Testis (tissue), 2 donors: Measurements from ENCODE around the gene HS3ST5.

Experiments used
- POLR2A ChIP-seq: fragments of 450-650 bp; IDR thresholded peaks from one replicate; pipeline ENCODE4 v1.6.1; 2017; ENCODE audit warnings: antibody characterized with exemption, mild to moderate bottlenecking, moderate library complexity
- TF ChIP-seq, protein P1 (sequence below), 3 experiments: fragments of 450-650 bp in 2 of 3; fragments of 200-600 bp in 1 of 3; sonication (generic) in 1 of 3; IDR thresholded peaks; one replicate each; pipeline ENCODE4 v1.5.1; 2016 to 2019; ENCODE audit warnings: antibody characterized with exemption in 3 of 3, mild to moderate bottlenecking in 2 of 3, moderate library complexity in 1 of 3

DNA sequence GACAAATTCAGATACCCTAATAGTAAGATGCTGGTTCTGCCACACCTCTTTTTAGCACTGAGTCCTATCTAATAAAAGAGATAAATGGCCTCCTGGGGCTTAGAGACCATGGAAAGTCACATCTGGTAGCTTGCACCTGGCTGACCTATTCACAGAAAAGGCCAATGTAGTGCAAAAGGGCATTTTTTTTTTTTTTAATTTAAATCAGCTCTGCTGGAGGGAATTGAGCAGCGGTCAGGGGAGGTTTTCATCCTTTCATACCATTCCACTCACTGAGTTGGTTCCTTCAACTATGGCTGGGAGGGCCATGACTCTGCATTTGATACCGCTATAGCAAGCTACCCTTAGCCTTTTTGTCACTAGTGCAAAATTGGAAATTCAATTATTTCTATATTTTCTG is 20.1 kb upstream of the HS3ST5 start:
- TF ChIP-seq, protein P1, sequence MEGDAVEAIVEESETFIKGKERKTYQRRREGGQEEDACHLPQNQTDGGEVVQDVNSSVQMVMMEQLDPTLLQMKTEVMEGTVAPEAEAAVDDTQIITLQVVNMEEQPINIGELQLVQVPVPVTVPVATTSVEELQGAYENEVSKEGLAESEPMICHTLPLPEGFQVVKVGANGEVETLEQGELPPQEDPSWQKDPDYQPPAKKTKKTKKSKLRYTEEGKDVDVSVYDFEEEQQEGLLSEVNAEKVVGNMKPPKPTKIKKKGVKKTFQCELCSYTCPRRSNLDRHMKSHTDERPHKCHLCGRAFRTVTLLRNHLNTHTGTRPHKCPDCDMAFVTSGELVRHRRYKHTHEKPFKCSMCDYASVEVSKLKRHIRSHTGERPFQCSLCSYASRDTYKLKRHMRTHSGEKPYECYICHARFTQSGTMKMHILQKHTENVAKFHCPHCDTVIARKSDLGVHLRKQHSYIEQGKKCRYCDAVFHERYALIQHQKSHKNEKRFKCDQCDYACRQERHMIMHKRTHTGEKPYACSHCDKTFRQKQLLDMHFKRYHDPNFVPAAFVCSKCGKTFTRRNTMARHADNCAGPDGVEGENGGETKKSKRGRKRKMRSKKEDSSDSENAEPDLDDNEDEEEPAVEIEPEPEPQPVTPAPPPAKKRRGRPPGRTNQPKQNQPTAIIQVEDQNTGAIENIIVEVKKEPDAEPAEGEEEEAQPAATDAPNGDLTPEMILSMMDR (IDR thresholded peaks at IDR 0.05) = no peak
- no peak for TF ChIP-seq POLR2A
